Esophagus squamous epithelium (tissue), 5 donors: Measurements from ENCODE around the gene COL4A1. TPM values are rescaled to one million over a fixed set of nuclear protein-coding genes. Genes with fewer than 3 reads are reported as not detected.

Source experiments
- DNase-seq: peaks from one replicate; lab custom pipeline; 2025; lab: John Stamatoyannopoulos, UW
- H3K27ac ChIP-seq, 4 donors: fragments of 200-600 bp; sonication (generic); one replicate each; pipeline ENCODE4 v1.5.1; 2016 to 2019; ENCODE audit warnings: mild to moderate bottlenecking in 1 of 4
- H3K27me3 ChIP-seq, 4 donors: fragments of 200-600 bp; sonication (generic); 1 replicate in 3 of 4; 2 replicates in 1 of 4; pipeline versions ENCODE4 v1.5.1 to v1.6.0; 2017 to 2021; ENCODE audit warnings: antibody characterized with exemption in 1 of 4
- H3K36me3 ChIP-seq, 3 donors: fragments of 200-600 bp; sonication (generic); one replicate each; pipeline ENCODE4 v1.5.1; 2016 to 2019
- H3K4me1 ChIP-seq, 3 donors: fragments of 200-600 bp; sonication (generic); one replicate each; pipeline ENCODE4 v1.5.1; 2017 to 2019
- H3K4me3 ChIP-seq, 4 donors: fragments of 200-600 bp; sonication (generic); 1 replicate in 3 of 4; 2 replicates in 1 of 4; pipeline ENCODE4 v1.5.1; 2016 to 2019; ENCODE audit warnings: mild to moderate bottlenecking in 2 of 4, moderate library complexity in 1 of 4
- H3K9me3 ChIP-seq, 3 donors: fragments of 200-600 bp; sonication (generic); one replicate each; pipeline ENCODE4 v1.5.1; 2016 to 2019
- CTCF ChIP-seq, 6 experiments: fragments of 450-650 bp in 4 of 6; fragments of 200-600 bp in 2 of 6; sonication (generic) in 2 of 6; IDR thresholded peaks; one replicate each; pipeline ENCODE4 v1.5.1; 2016 to 2019; ENCODE audit warnings: antibody characterized with exemption in 6 of 6, mild to moderate bottlenecking in 4 of 6, moderate library complexity in 4 of 6
- POLR2A ChIP-seq, 4 donors: fragments of 450-650 bp; IDR thresholded peaks; one replicate each; pipeline ENCODE4 v1.6.1; 2017; ENCODE audit warnings: antibody characterized with exemption in 4 of 4, mild to moderate bottlenecking in 4 of 4, moderate library complexity in 3 of 4
- WGBS, 2 donors: methylation state at CpG; one replicate each; pipeline ENCODE4 v1.1.5; 2018; 5-methylcytosine and 5-hydroxymethylcytosine counted together
- intact Hi-C: fragments of 100-400 bp; cut with DNase I; formaldehyde crosslinking; loops from one replicate; pipeline ENCODE4 v1.15.0; 2022
- total RNA-seq, 4 donors: library from RNA; depleted of rRNA; stranded (reverse); fragments of >200 nt; gene quantifications; one replicate each; pipeline ENCODE4 v1.1.0, GENCODE V29; 2016
- donor health status: DM: yes; HTN: yes; CAD: no.

COL4A1 gene
- total RNA-seq = 10 to 100 TPM in 3 of 4 donors, 1 to 10 TPM in 1; 8.9 to 97.1 (median 40.2) TPM

GRCh38 chr13:110306960-110307766, at the start of gene COL4A1, which contains the start of gene COL4A2:
Gene COL4A1, minus strand, starts transcription at chr13:110307157. Its CDS starts 130 bp downstream, at chr13:110307027.
Gene COL4A2, plus strand, starts transcription at chr13:110307284. Its CDS starts 620 bp downstream, at chr13:110307904.
- H3K27ac ChIP-seq = peak within 1 kb of the TSS; percentile 86 to 97 (median 92)
- H3K4me1 ChIP-seq = peaks cover 12 to 94% (median 22%) of the 10 kb centered on the region in 3 donors
- WGBS, 2 donors = 0% methylated on average over 16 to 39 of the region's 96 CpGs
- no peaks in the 10 kb centered on the region for H3K36me3 ChIP-seq
- DNase-seq = no peak
- TF ChIP-seq CTCF (IDR thresholded peaks at IDR 0.05) (no peak), POLR2A (IDR thresholded peaks at IDR 0.05) (peak in 2 of 4 donors; percentile 94 to 95)
- no peaks in the 10 kb centered on the region for H3K9me3 ChIP-seq
- peak within 1 kb of the TSS; percentile 52 to 77 (median 64) for H3K4me3 ChIP-seq
- peaks cover 0 to 93% (median 3%) of the 10 kb centered on the region in 4 donors for H3K27me3 ChIP-seq
- intact Hi-C loops = no loop called here

- Histone ChIP-seq H3K27me3 (no peaks in the 10 kb centered on the region), H3K4me1 (peaks cover 0 to 24% (median 5%) of the 10 kb centered on the region in 3 donors), H3K4me3 (no peak overlapping the region), H3K27ac (peak overlapping the region in 3 of 4 donors; percentile 19 to 77 (median 26)), H3K9me3 (no peaks in the 10 kb centered on the region), H3K36me3 (no peaks in the 10 kb centered on the region)
- DNase-seq = no peak
- intact Hi-C loops = no loop called here
- WGBS, 2 donors = 67 to 82% methylated on average over 10 to 11 of the region's 12 CpGs
- TF ChIP-seq CTCF (IDR thresholded peaks at IDR 0.05) (no peak), POLR2A (IDR thresholded peaks at IDR 0.05) (no peak)
Measured at GRCh38 chr13:110356362-110356761, 49.4 kb upstream of the COL4A1 start.

GRCh38 chr13:110354715-110355473, 47.9 kb upstream of the COL4A1 start:
- TF ChIP-seq CTCF (IDR thresholded peaks at IDR 0.05) (no peak), POLR2A (IDR thresholded peaks at IDR 0.05) (no peak)
- no peaks in the 10 kb centered on the region for H3K36me3 ChIP-seq
- H3K9me3 ChIP-seq = no peaks in the 10 kb centered on the region
- no peaks in the 10 kb centered on the region for H3K27me3 ChIP-seq
- DNase-seq = no peak
- peaks cover 0 to 18% (median 5%) of the 10 kb centered on the region in 3 donors for H3K4me1 ChIP-seq
- intact Hi-C loops = no loop called here
- H3K4me3 ChIP-seq = no peak overlapping the region
- WGBS, 2 donors = 71 to 96% methylated on average over 3 to 5 of the region's 5 CpGs
- H3K27ac ChIP-seq = peak overlapping the region in 3 of 4 donors; percentile 45 to 54 (median 54)

GRCh38 chr13:110354123-110354627, 47.2 kb upstream of the COL4A1 start:
- TF ChIP-seq CTCF (IDR thresholded peaks at IDR 0.05) (no peak), POLR2A (IDR thresholded peaks at IDR 0.05) (no peak)
- H3K27me3 ChIP-seq = no peaks in the 10 kb centered on the region
- intact Hi-C loops = no loop called here
- no peak for DNase-seq
- no peak overlapping the region for H3K4me3 ChIP-seq
- WGBS, 2 donors = 60 to 65% methylated on average over 6 of the region's 6 CpGs
- H3K9me3 ChIP-seq = no peaks in the 10 kb centered on the region
- peaks cover 0 to 19% (median 5%) of the 10 kb centered on the region in 3 donors for H3K4me1 ChIP-seq
- H3K27ac ChIP-seq = peak overlapping the region in 3 of 4 donors; percentile 45 to 77 (median 54)
- no peaks in the 10 kb centered on the region for H3K36me3 ChIP-seq
